ENCODE results near the gene ENPP6.

- TF ChIP-seq EZH2phosphoT487 (conservative IDR thresholded peaks at IDR 0.05; ENCODE audit: low read length) (no peak), CTCF (IDR thresholded peaks at IDR 0.05; ENCODE audit: insufficient read depth, low read length, poor library complexity, severe bottlenecking) (no peak)
Measured at GRCh38 chr4:184090571-184090970, 127.1 kb downstream of the ENPP6 start.
